Fibroblast of lung (primary cell): ENCODE measurements around the gene CEP20. TPM values are rescaled to one million over a fixed set of nuclear protein-coding genes. Genes with fewer than 3 reads are reported as not detected.

Source experiments
- DNase-seq, 2 donors: peaks; one replicate each; pipeline versions ENCODE4 v3.0.0 to v3.0.0-alpha.2; 2010; ENCODE audit warnings: low read depth in 2 of 2
- H2AFZ ChIP-seq: 2 replicates; pipeline ENCODE4 v1.5.1; 2012; ENCODE audit warnings: low read length, control low read depth, inconsistent platforms
- H3K27ac ChIP-seq: 2 replicates; pipeline ENCODE4 v1.5.1; 2011; ENCODE audit warnings: low read length, control low read depth; ENCODE audit not compliant: insufficient read depth
- H3K27me3 ChIP-seq: 2 replicates; pipeline ENCODE4 v1.5.1; 2011; ENCODE audit warnings: mild to moderate bottlenecking, low read length; ENCODE audit not compliant: control insufficient read depth, insufficient read depth
- H3K36me3 ChIP-seq: 2 replicates; pipeline ENCODE4 v1.5.1; 2011; ENCODE audit warnings: low read length; ENCODE audit not compliant: control insufficient read depth, insufficient read depth
- H3K4me1 ChIP-seq: 2 replicates; pipeline ENCODE4 v1.5.1; 2011; ENCODE audit warnings: low read length; ENCODE audit not compliant: control insufficient read depth, insufficient read depth; ENCODE audit errors: extremely low read depth
- H3K4me2 ChIP-seq: 2 replicates; pipeline ENCODE4 v1.5.1; 2011; ENCODE audit warnings: low read length, control low read depth; ENCODE audit not compliant: insufficient read depth; ENCODE audit errors: extremely low read depth
- H3K4me3 ChIP-seq, 4 experiments: fragments of 200-600 bp in 1 of 4; sonication (generic) in 1 of 4; replicated peaks in 1 of 4; 2 replicates each; pipeline ENCODE4 v1.5.1; 2011 to 2016; ENCODE audit warnings: low read length in 4 of 4, low read depth in 3 of 4, mild to moderate bottlenecking in 3 of 4, control low read depth in 2 of 4, inconsistent platforms in 1 of 4, mixed read lengths in 1 of 4; ENCODE audit not compliant: insufficient read depth in 1 of 4; ENCODE audit errors: control extremely low read depth in 1 of 4
- H3K79me2 ChIP-seq: 2 replicates; pipeline ENCODE4 v1.5.1; 2012; ENCODE audit warnings: mild to moderate bottlenecking, low read length, inconsistent platforms; ENCODE audit not compliant: control insufficient read depth, insufficient read depth
- H3K9ac ChIP-seq: 2 replicates; pipeline ENCODE4 v1.5.1; 2011; ENCODE audit warnings: mild to moderate bottlenecking, low read length, control low read depth; ENCODE audit not compliant: insufficient read depth
- H3K9me3 ChIP-seq: 2 replicates; pipeline ENCODE4 v1.5.1; 2012; ENCODE audit warnings: low read depth, low read length; ENCODE audit not compliant: control insufficient read depth, insufficient read depth
- H4K20me1 ChIP-seq: 2 replicates; pipeline ENCODE4 v1.5.1; 2011; ENCODE audit warnings: low read length; ENCODE audit not compliant: control insufficient read depth, insufficient read depth; ENCODE audit errors: extremely low read depth
- CTCF ChIP-seq, 2 donors: IDR thresholded peaks in 1 of 2; conservative IDR thresholded peaks in 1 of 2; 1 replicate in 1 of 2; 2 replicates in 1 of 2; pipeline ENCODE4 v1.5.1; 2011 to 2012; ENCODE audit warnings: low read length in 2 of 2, control low read depth in 1 of 2, inconsistent platforms in 1 of 2, low read depth in 1 of 2, mild to moderate bottlenecking in 1 of 2
- EZH2 ChIP-seq: IDR thresholded peaks from 2 replicates; pipeline ENCODE4 v1.5.1; 2012; ENCODE audit warnings: low read length, control low read depth, mild to moderate bottlenecking; ENCODE audit errors: missing control alignments
- polyA plus RNA-seq, 2 donors: library from polyadenylated mRNA; depleted of rRNA in 1 of 2; stranded (reverse) in 1 of 2; unstranded in 1 of 2; fragments of >200 nt; gene quantifications; 2 replicates each; pipeline ENCODE4 v1.2.1, GENCODE V29; 2011 to 2012; ENCODE audit warnings: missing spikeins in 1 of 2
- total RNA-seq: library from RNA; depleted of rRNA; stranded (reverse); fragments of >200 nt; gene quantifications from 2 replicates; pipeline ENCODE4 v1.2.1, GENCODE V29; 2014

CEP20 gene
- total and polyA plus RNA-seq, 2 donors (not counting 1 experiment from before 2014, with no cell fraction given): 42.9 to 60.9 TPM

- H3K27me3 ChIP-seq: no peaks in the 10 kb centered on the region
- H3K79me2 ChIP-seq: no peaks in the 10 kb centered on the region
- H3K9me3 ChIP-seq: no peaks in the 10 kb centered on the region
- H2AFZ ChIP-seq: no peak overlapping the region
- no peak overlapping the region for H3K4me3 ChIP-seq
- no peak overlapping the region for H3K27ac ChIP-seq
- H3K4me1 ChIP-seq: no peaks in the 10 kb centered on the region
- H3K36me3 ChIP-seq: no peaks in the 10 kb centered on the region
- TF ChIP-seq EZH2 (no peak), CTCF (conservative IDR thresholded peaks at IDR 0.05 in 1 of 2, IDR thresholded peaks at IDR 0.05 in 1 of 2; ENCODE audit: low read depth in 1 of 2, low read length in 2 of 2) (no peak)
- no peak overlapping the region for H3K9ac ChIP-seq
- H4K20me1 ChIP-seq: no peaks in the 10 kb centered on the region
- no peak for DNase-seq
- no peak overlapping the region for H3K4me2 ChIP-seq
Observed at GRCh38 chr16:15836965-15837611, 51.3 kb downstream of the CEP20 start.

- no peaks in the 10 kb centered on the region for H3K79me2 ChIP-seq
- DNase-seq: no peak
Observed at GRCh38 chr16:15836074-15836473, 52.3 kb downstream of the CEP20 start.

More at GRCh38 chr16:15836074-15836473, 52.3 kb downstream of the CEP20 start:
- Histone ChIP-seq H3K36me3 (no peaks in the 10 kb centered on the region), H2AFZ (no peak overlapping the region), H3K4me3 (no peak overlapping the region), H3K4me2 (no peak overlapping the region), H3K9ac (no peak overlapping the region), H3K9me3 (no peaks in the 10 kb centered on the region), H3K27me3 (no peaks in the 10 kb centered on the region), H3K27ac (no peak overlapping the region), H4K20me1 (no peaks in the 10 kb centered on the region), H3K4me1 (no peaks in the 10 kb centered on the region)
- TF ChIP-seq EZH2 (no peak), CTCF (conservative IDR thresholded peaks at IDR 0.05 in 1 of 2, IDR thresholded peaks at IDR 0.05 in 1 of 2; ENCODE audit: low read depth in 1 of 2, low read length in 2 of 2) (no peak)
